ENCODE data around the gene FAM216A.
"Not testable (repeated sequence)": the region's sequence is repeated elsewhere in the genome, so short reads cannot be mapped to it uniquely, and the experiment has no call there.

FAM216A gene, protein sequence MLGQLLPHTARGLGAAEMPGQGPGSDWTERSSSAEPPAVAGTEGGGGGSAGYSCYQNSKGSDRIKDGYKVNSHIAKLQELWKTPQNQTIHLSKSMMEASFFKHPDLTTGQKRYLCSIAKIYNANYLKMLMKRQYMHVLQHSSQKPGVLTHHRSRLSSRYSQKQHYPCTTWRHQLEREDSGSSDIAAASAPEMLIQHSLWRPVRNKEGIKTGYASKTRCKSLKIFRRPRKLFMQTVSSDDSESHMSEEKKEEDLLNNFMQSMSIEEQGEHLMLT

GRCh38 chr12:110468214-110469048, at the start of gene FAM216A, which contains the start of gene GPN3:
FAM216A (plus strand) TSS chr12:110468845; CDS start chr12:110468876, 31 bp downstream.
GPN3 (minus strand) TSS chr12:110468257; CDS start chr12:110468203, 54 bp downstream.
- peak; percentile 96 for DNase-seq

DNA sequence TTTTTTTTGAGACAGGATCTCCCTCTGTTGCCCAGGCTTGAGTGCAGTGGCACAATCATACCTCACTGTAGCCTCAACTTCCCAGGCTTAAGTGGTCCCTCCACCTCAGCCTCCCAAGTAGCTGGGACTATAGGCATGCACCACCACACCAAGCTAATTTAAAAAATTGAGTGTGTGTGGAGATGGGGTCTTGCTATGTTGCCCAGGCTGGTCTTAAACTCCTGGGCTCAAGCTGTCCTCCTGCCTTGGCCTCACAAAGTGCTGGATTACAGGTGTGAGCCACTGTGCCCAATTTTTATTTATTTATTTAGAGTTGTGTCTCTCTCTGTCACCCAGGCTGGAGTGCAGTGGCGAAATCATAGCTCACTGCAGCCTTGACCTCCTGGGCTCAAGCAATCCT, 48.0 kb upstream of the FAM216A start:
- not testable (repeated sequence) for DNase-seq

- no peak for DNase-seq
Observed at GRCh38 chr12:110421159-110421661, 47.4 kb upstream of the FAM216A start.

GRCh38 chr12:110421701-110422100, 46.9 kb upstream of the FAM216A start:
- peak; percentile 83 for DNase-seq

DNA sequence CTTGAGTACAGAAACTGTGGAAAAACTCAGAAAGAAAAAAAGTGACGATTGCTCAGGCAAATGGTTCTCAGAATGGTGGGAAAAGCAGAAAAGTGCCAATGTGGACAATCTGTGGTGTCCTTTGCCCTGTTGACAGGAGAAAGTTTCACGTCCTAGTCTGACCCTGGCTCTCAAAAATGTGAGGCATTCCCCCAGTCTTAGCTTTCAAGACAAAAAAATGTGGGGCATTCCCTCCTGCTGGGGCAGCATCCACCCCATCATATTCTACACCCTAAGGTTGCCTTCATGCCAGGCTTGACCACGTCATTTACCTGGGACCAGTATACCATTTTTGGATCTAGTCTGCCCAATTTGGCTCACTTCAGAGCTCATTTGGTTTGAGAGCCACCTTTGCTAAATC, 44.4 kb upstream of the FAM216A start:
- no peak for DNase-seq

DNA sequence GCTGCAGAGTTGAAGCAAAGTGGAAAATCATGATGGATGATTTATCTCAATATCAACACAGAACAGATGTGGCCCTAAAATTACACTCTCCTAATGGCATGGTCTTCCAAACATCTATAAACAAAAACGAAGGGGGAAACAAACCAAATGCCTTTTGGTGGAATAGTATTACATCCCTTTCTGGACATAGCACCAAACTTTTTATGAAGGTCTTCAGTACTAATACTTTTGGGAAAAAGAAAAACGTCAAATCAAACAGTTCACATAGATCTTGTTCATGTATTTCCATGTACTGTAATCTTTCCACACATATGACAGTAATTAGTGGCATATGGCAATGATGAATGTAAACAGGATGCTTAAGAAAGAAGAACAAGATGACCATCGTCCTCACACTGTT, 42.2 kb upstream of the FAM216A start:
- DNase-seq, result peak; percentile 53

GRCh38 chr12:110429676-110430075, 39.0 kb upstream of the FAM216A start:
- not testable (repeated sequence) for DNase-seq

GRCh38 chr12:110431957-110432587, 36.6 kb upstream of the FAM216A start:
- DNase-seq, result no peak

DNA sequence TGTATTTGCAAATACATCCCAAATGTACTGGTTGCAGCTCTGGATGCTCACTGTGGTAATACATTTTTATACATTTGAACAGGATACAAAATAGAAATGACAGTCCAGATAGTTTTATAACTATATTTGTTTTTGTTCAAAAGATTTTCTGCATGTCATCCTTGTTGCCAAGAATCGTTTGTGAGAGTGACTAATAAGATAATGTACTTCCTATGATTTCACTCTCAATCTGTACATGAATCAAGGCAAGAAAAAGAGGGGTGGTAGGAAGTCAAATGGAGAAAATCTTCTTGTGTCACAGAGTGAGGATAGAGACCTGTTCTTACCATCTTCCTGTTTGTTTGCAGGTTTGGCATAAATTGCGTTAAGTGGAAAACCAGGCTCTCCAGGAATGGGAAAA, 32.4 kb upstream of the FAM216A start:
- DNase-seq, result no peak

- DNase-seq, result no peak
Observed at GRCh38 chr12:110444455-110444854, 24.2 kb upstream of the FAM216A start.

DNA sequence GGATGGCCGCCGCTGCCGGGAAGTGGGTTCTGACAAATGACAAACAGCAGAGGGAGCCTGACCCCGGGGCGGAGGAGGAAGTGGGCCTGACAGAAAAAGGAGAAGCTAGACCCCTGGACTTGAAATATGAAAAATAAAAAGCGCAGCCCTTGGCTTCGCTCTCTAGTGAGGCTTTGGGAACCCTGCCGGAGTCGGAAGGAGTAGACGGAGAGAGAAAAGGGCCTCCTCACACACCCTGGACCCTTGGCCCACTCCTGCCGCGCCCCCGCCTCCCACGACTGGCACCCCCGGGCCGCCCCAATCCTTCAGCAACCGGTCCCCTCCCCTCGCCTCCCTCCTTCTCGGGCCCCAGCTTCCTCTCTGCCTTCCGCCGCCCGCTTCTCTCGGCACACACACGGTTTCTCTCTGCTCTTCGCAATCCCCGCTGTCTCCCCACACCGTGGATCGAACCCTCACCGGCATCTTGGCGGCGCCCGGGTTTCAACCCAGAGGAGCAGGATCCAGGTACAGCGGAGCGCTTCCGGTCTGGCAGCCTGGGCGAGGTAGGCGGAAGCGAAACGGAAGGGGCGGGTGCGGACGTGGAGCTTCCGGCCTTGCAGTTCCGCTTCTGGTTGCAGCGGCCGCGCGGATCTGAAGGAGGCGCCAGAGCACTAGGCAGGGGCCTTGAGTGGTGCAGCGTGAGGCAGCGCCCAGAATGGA, 18.7 kb upstream of the FAM216A start, which contains the start of gene ARPC3:
Gene ARPC3 (minus strand): TSS at position 539 of the 699 bp plus-strand sequence. CDS start 77 bp downstream, at position 462.
- peak; percentile 49 for DNase-seq

GRCh38 chr12:110451263-110451662, 17.4 kb upstream of the FAM216A start:
- no peak for DNase-seq

DNA sequence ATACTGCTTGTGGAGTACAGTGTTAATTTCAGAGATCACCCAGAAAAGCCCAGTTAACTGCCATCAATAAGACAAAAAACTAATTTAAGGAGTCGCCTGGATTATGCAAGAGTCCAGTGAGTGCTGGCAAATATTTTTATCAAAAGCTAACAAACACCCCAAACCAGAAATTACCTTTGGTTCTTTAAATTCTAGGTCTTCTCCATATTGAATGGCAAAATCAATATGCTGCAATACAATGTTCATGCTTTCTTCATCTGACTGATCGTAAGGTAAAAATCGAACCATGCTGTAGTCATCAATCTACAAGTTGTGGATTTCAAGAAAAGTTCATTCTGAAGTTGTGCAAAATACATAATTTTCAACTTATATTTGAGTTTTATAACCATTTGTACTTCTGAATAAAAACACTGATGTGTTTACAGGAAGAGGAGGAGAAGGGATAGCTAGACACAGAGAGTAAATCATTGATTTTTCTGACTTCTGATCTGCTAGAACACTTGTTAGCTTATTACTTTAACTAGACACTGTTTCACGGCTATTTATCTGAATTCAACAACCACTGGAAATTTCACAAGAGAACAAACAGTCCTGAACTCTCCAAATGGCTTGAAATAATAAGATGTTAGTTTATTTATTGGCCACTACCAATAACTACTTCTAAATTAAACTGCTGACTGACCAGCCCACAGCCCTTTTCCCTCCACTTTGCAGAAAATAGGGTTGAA, 14.9 kb upstream of the FAM216A start:
- no peak for DNase-seq

DNA sequence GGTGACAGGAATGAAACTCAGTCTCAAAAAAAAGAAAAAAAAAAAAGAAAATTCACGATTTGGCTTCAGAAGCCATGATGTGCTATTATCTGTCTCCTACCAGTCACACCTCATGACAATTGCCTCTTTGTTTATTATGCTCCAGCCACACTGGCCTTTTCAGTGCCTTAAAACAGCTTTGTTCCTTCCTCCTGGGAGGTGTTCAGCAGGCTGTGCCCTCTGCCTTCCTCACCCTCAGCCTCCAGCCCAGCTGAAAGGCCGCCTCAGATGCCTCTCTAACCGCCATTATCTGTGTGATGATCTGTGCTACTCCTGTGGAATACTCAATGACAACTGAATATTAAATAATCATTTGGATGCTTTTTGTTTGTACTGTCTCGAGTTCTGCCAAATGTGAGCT, 9.9 kb upstream of the FAM216A start:
- DNase-seq, result no peak

- DNase-seq, result not testable (repeated sequence)
Observed at GRCh38 chr12:110461189-110461588, 7.5 kb upstream of the FAM216A start.

- DNase-seq, result no peak
Observed at GRCh38 chr12:110465024-110465423, 3.6 kb upstream of the FAM216A start.

GRCh38 chr12:110465765-110466164, 2.9 kb upstream of the FAM216A start:
- DNase-seq, result not testable (repeated sequence)

DNA sequence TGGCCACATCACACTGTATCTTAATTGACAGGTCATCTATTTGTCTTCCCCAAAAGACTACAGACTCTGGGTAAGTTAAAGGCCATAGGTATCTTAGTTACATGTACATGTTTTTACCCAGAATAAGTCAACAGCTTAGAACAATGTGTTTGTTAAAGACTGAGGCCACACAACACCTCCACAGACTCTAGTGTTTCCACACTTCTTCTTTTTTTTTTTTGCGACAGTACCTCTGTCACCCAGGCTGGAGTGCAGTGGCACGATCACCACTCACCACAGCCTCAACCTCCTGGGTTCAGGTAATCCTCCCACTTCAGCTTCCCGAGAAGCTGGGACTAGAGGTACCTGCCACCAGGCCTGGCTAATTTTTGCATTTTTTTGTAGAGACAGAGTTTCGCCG, 1.9 kb upstream of the FAM216A start:
- DNase-seq, result no peak

DNA sequence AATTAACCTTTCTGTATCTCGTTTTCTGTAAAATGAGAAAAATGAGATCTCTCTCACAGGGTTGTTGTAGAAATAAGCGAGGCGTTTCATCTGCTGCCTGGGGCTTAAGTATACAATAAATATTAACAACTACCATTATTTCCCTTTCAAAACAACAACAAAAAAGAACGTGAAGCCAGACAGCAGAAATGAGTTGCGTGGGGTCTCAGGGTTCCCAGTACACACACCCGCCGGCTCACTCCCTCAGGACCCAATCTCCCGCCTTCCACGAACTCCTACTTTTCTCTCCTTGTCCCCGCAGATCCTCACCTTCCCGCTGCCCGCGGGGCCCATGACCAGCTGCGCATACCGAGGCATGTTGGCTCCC, 815 bp upstream of the FAM216A start:
- no peak for DNase-seq

DNA sequence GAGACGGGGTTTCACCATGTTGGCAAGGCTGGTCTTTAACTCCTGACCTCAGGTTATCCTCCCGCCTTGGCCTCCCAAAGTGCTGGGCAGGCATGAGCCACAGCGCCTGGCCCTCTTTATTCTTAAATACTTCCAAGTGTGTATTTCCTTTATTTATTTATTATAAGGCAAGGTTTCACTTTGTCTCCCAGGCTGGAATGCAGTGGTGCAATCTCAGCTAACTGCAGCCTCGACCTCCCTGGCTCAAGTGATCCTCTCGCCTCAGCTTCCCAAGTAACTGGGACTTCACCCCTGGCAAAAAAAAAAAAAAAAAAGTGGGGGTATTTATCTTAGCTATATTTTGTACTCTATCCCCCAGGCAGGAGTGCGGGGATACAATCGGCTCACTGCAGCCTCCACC, 6.8 kb downstream of the FAM216A start:
- no peak for DNase-seq

DNA sequence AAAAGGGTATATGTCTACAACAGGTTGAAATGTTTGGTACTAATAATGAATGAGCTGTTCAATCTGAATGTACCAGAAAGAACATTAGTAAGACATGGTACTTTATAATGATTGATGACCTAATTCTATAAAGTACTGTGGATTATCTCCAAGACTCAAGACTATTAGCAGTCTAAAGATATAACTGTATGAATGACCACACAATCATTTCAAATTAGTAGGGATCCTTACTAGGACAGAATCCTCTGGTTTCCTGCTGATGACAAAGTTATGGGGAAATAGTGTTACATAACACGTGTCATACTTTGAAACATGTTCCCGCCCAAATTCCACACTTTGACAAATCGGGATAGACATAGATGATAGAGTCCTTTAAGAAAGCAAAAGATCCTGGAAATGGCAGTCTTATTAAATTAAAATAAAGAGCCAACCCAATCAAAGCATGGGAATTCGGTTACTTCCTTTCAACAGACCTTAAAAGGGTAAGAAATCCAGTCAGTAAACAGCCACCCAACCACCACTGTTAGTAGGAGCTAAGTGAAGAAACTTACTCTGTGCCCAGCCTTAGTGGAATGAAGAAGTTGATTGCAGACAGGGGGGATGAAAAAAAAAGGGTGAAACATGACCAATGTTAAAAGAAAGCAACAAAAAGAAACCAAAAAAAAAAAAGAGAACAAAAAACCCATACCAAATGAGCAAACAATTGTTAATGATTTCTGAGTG, 30.5 kb downstream of the FAM216A start:
- no peak for DNase-seq

Measured in NCI-H524 treated with DMSO at 0.1 percent for 48 hours (cell line).